Fibroblast of the conjunctiva (primary cell): ENCODE data around the gene ECHDC3.
"Not testable (repeated sequence)": the region's sequence is repeated elsewhere in the genome, so short reads cannot be mapped to it uniquely, and the experiment has no call there.

Experiments
- DNase-seq: peaks from one replicate; pipeline ENCODE4 v3.0.0-alpha.2; 2010; ENCODE audit warnings: low read depth

ECHDC3 gene

DNA sequence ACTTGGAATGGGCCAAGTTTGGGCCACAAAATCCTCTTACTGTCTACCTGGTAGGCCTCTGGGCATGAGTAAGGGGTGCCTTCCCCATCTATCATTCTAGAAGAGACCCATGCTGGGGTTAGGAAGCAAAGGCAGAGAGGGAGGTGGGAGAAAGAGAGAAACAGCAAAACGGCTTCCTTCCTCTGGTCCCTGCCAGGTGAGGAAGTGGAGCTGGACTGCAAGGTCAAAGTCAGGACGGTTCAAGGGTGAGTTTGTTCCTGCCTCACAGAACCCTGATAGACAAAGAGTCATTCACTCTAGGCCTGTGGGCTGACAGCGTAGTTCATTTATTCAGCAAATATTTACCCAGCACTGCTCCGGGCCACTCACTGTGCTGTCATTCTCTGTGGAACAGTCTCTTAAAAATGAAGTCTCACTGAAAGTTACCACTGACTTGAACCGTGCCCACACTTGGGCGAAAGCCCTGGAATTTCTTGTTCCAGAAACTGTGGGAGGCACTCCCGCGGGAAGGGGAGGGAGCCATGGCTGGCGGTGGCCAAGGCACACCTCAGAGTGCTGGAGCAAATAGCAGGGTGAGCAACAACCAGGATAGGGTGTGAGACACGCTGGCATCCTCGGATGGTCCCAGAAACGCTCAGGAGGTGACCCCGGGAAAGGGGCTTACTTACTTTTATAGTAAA lies 26.2 kb upstream of the ECHDC3 start:
- no peak for DNase-seq

- DNase-seq: no peak
Measured at GRCh38 chr10:11716686-11717085, 25.5 kb upstream of the ECHDC3 start.

- no peak for DNase-seq
Measured at GRCh38 chr10:11719496-11720259, 22.5 kb upstream of the ECHDC3 start.

GRCh38 chr10:11720260-11720741 lies 21.9 kb upstream of the ECHDC3 start:
- no peak for DNase-seq

DNA sequence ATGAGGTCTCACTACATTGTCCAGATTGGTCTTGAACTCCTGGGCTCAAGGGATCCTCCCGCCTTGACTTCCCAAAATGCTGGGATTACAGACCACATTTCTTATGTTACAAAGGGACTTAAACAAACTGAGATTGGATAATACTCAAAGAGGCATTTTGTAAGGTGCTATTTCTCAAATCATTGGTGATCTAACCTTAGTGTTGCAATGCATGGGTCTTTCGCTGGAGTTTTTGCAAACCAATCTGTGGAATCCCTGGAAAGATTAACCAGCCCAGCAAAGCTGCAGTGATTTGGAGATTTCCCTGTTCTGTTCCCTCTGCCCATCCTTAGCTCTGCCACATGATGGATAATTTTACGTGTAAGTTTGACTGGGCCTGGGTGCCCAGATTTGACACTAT lies 20.4 kb upstream of the ECHDC3 start:
- DNase-seq: no peak

DNA sequence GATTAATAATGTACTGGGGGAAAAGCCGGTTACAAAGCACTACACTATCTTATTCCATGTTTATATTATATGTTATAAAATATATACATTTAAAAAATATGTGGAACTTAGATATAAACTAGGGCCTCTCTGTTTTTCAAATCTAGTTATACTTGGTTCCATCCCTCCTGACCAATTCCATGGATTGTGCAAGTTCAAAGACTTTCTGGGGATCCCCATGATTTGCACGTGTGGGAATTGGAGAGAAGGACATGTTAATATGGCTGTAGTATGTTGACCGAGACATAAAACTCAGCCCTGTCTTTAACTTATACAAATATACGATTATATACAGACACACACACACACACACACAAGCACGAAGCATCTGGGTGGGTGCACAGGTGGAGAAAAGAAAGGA lies 18.8 kb upstream of the ECHDC3 start:
- DNase-seq: no peak

DNA sequence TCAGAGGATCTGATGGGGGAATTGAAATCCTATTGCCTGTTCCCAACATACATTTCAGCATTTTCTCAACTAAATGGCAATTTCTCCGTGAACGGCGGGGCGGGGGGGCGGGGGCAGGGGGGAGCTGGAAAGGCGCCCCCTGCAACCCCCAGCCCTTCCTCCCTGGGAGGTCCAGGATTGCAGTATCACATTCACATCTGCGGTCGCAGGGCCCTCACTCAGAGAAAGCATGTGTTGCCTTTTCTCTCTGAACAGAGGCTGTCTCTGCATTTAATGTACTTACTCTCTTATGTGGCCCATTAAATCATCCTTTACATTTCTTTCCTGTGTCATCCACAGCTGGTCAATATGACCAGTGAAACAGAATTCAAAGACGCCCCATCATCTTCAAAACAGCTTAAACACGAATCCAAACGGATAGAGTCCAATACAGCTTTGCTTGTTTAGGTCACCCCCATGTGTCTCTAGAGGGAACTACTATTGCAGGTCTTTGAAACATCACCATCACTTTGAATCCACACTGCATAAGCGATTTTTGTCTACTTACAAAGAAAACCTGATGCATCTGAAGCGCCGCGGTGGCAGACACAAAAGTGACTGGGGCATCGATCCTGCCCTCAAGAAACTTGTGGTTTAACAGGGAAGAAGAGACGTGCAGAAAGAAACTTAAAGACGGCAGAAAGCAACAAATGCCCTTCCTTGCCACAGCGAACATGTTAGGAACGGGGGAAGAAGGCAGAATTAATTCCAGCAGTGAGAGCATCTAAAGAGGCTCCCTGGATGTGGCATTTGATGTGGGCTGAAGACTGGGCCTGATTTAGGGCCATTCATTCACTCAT lies 17.0 kb upstream of the ECHDC3 start:
- peak; percentile 55 for DNase-seq

- no peak for DNase-seq
Measured at GRCh38 chr10:11725912-11726311, 16.3 kb upstream of the ECHDC3 start.

DNA sequence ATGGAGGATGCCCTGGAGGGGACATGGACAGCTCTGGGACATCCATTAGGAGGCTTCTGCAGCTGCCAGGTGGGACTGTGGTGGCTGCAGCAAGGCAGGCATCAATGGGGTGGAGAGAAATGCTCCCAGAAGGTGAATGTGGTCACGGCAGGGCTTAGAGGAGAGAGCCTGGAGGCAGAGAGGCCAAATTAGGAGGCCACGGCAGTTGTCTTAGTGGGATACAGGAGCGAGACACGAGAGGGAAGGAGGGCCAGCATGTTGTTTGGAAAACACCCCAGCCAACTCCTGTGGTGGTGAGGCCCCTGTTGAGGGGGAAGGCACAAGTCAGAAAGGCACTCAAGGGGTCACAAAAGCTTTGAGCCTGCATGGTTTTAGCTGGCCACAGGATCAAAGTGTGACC lies 14.6 kb upstream of the ECHDC3 start:
- no peak for DNase-seq

GRCh38 chr10:11728353-11728752 lies 13.8 kb upstream of the ECHDC3 start:
- DNase-seq: no peak

DNA sequence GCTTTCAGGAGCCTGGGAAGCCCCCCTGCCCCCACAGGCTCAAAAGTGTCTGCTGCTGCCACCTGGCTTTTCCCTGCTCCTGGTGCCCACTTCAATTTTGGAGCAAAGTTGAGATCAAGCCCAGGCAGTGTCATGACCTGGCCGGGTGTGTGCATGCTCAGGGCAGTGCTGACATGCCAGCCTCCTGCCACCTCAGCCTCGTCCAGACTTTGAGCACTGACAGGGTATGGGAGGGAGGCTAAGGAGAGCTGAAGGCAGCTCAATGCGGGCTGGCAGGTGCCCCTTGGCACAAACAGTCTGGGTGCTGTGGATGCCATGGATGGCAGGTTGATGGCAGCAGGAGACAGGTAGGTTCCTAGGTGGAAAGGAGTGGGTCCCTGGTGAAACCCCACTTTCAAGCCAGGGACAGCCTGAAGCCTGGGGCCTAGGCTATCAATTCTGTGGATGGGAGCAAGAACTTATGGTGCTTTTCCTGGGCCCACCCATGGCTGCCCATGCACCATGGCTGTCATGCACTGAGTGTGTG lies 12.3 kb upstream of the ECHDC3 start:
- DNase-seq: no peak

DNA sequence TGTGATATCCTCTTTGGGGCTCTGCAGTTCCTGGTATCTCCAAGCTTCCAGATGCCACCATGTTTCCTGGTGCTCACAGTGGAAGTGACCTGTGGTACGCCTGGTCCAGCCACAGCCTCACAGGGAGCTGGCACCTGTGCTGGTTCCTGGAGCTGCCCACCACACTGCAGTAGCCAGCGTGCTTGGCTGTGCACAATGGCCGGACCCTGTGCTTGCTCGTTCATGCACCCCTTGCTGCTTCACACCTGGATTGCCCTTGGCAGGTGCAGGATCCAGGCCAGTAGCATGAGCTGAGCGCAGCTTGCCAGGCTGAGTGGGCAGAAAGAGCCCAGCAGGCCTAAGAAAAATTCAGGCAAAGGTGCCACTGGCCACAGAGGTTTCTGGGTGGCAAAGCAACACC lies 11.4 kb upstream of the ECHDC3 start:
- DNase-seq: no peak

- DNase-seq: not testable (repeated sequence)
Measured at GRCh38 chr10:11736767-11737166, 5.4 kb upstream of the ECHDC3 start.

GRCh38 chr10:11737258-11738032 lies 4.7 kb upstream of the ECHDC3 start:
- not testable (repeated sequence) for DNase-seq

- DNase-seq: no peak
Measured at GRCh38 chr10:11740907-11741306, 1.3 kb upstream of the ECHDC3 start.

DNA sequence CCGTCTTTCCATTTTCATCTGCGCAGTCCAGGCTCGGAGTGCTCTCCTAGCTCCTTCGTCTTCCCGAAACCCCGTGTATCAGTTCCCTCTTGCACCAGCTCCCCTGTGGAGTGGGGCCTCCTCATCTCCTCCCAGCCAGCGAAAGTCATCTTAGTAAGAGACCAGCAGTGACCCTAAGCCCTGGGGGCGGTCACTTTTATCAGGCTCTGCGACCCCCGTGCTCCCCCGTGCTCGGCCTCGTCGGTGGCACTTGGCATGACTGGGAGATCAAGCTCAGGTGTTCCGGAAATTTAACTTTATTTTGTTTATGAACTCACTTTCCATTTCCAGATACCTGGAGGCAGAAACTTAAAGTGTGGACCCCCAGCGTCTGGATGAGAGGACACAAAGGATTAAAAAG lies 574 bp upstream of the ECHDC3 start:
- DNase-seq: no peak

GRCh38 chr10:11742779-11743298 lies 657 bp downstream of the ECHDC3 start:
- no peak for DNase-seq

GRCh38 chr10:11743461-11744338 lies 1.5 kb downstream of the ECHDC3 start:
- DNase-seq: no peak

DNA sequence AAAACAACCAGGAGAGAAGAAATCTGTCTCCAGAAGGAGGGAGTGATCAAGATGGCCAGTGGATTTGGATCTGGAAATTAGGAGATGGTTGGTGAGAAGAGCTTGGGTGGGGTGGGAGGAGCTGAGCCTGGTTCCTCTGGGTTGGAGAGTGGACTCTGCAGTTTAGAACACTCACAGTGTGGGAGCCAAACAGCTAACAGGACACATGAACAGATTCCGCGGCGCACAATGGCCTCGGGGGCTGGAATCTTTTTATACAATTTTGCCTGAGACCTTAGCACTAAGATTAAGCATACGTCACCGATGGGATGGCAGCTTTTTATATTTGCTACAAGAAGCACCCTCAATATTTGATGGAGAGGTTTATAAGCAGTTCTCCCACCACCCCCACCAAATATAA lies 2.9 kb downstream of the ECHDC3 start:
- no peak for DNase-seq

- DNase-seq: no peak
Measured at GRCh38 chr10:11746883-11747539, 4.8 kb downstream of the ECHDC3 start.
